Measurements from ENCODE around the gene ZNF578. TPM values are rescaled to one million over a fixed set of nuclear protein-coding genes. Genes with fewer than 3 reads are reported as not detected.
"Not testable (repeated sequence)": the region's sequence is repeated elsewhere in the genome, so short reads cannot be mapped to it uniquely, and the experiment has no call there.

Gene ZNF578
- total RNA-seq, 1 experiment from 2014 or later, result not detected

- in situ Hi-C loops (cut with HindIII; ENCODE audit: low pct_unique_long_range_greater_than_20kb, low sequenced_read_pairs), result no loop called here
- no peak for DNase-seq (ENCODE audit: low read depth)
Observed at GRCh38 chr19:52498571-52498970, 45.2 kb downstream of the ZNF578 start.

- DNase-seq (ENCODE audit: low read depth); in situ Hi-C loops (cut with HindIII; ENCODE audit: low pct_unique_long_range_greater_than_20kb, low sequenced_read_pairs): not testable (repeated sequence)
Observed at GRCh38 chr19:52500474-52500873, 47.1 kb downstream of the ZNF578 start.

- in situ Hi-C loops (cut with HindIII; ENCODE audit: low pct_unique_long_range_greater_than_20kb, low sequenced_read_pairs), result not testable (repeated sequence)
Observed at GRCh38 chr19:52500991-52501390, 47.6 kb downstream of the ZNF578 start.

GRCh38 chr19:52507266-52507665 lies 53.9 kb downstream of the ZNF578 start:
- in situ Hi-C loops (cut with HindIII; ENCODE audit: low pct_unique_long_range_greater_than_20kb, low sequenced_read_pairs), result no loop called here

More at GRCh38 chr19:52500991-52501390, 47.6 kb downstream of the ZNF578 start:
- not testable (repeated sequence) for DNase-seq (ENCODE audit: low read depth)

GRCh38 chr19:52516191-52516590 lies 62.8 kb downstream of the ZNF578 start:
- in situ Hi-C loops (cut with HindIII; ENCODE audit: low pct_unique_long_range_greater_than_20kb, low sequenced_read_pairs), result no loop called here
- DNase-seq (ENCODE audit: low read depth), result no peak

More at GRCh38 chr19:52507266-52507665, 53.9 kb downstream of the ZNF578 start:
- DNase-seq (ENCODE audit: low read depth), result no peak

- no peak for DNase-seq (ENCODE audit: low read depth)
- in situ Hi-C loops (cut with HindIII; ENCODE audit: low pct_unique_long_range_greater_than_20kb, low sequenced_read_pairs), result no loop called here
Observed at GRCh38 chr19:52518646-52519045, 65.3 kb downstream of the ZNF578 start.

GRCh38 chr19:52519175-52519574 lies 65.8 kb downstream of the ZNF578 start:
- in situ Hi-C loops (cut with HindIII; ENCODE audit: low pct_unique_long_range_greater_than_20kb, low sequenced_read_pairs); DNase-seq (ENCODE audit: low read depth): not testable (repeated sequence)

- DNase-seq (ENCODE audit: low read depth), result no peak
- in situ Hi-C loops (cut with HindIII; ENCODE audit: low pct_unique_long_range_greater_than_20kb, low sequenced_read_pairs), result no loop called here
Observed at GRCh38 chr19:52520013-52520412, 66.7 kb downstream of the ZNF578 start.

GRCh38 chr19:52522551-52522950 lies 69.2 kb downstream of the ZNF578 start:
- DNase-seq (ENCODE audit: low read depth), result no peak
- in situ Hi-C loops (cut with HindIII; ENCODE audit: low pct_unique_long_range_greater_than_20kb, low sequenced_read_pairs), result no loop called here

- in situ Hi-C loops (cut with HindIII; ENCODE audit: low pct_unique_long_range_greater_than_20kb, low sequenced_read_pairs), result no loop called here
- no peak for DNase-seq (ENCODE audit: low read depth)
Observed at GRCh38 chr19:52524086-52524485, 70.7 kb downstream of the ZNF578 start.

GRCh38 chr19:52527134-52527955 lies 74.0 kb downstream of the ZNF578 start, which contains the start of gene ZNF808:
TSS of gene ZNF808 (plus strand) at chr19:52527668. CDS start at chr19:52543285, 15,617 bp downstream.
- peak; percentile 93 for DNase-seq (ENCODE audit: low read depth)
- in situ Hi-C loops (cut with HindIII; ENCODE audit: low pct_unique_long_range_greater_than_20kb, low sequenced_read_pairs), result no loop called here

GRCh38 chr19:52527956-52528351 lies 74.6 kb downstream of the ZNF578 start:
- in situ Hi-C loops (cut with HindIII; ENCODE audit: low pct_unique_long_range_greater_than_20kb, low sequenced_read_pairs), result no loop called here
- no peak for DNase-seq (ENCODE audit: low read depth)

GRCh38 chr19:52532480-52532879 lies 79.1 kb downstream of the ZNF578 start:
- in situ Hi-C loops (cut with HindIII; ENCODE audit: low pct_unique_long_range_greater_than_20kb, low sequenced_read_pairs), result no loop called here
- DNase-seq (ENCODE audit: low read depth), result no peak

GRCh38 chr19:52533901-52534300 lies 80.5 kb downstream of the ZNF578 start:
- no peak for DNase-seq (ENCODE audit: low read depth)
- in situ Hi-C loops (cut with HindIII; ENCODE audit: low pct_unique_long_range_greater_than_20kb, low sequenced_read_pairs), result no loop called here

GRCh38 chr19:52535385-52535770 lies 82.0 kb downstream of the ZNF578 start:
- in situ Hi-C loops (cut with HindIII; ENCODE audit: low pct_unique_long_range_greater_than_20kb, low sequenced_read_pairs); DNase-seq (ENCODE audit: low read depth): not testable (repeated sequence)

GRCh38 chr19:52535771-52536447 lies 82.6 kb downstream of the ZNF578 start:
- in situ Hi-C loops (cut with HindIII; ENCODE audit: low pct_unique_long_range_greater_than_20kb, low sequenced_read_pairs), result no loop called here
- no peak for DNase-seq (ENCODE audit: low read depth)

GRCh38 chr19:52536448-52536800 lies 83.1 kb downstream of the ZNF578 start:
- in situ Hi-C loops (cut with HindIII; ENCODE audit: low pct_unique_long_range_greater_than_20kb, low sequenced_read_pairs), result no loop called here

GRCh38 chr19:52538815-52539214 lies 85.5 kb downstream of the ZNF578 start:
- in situ Hi-C loops (cut with HindIII; ENCODE audit: low pct_unique_long_range_greater_than_20kb, low sequenced_read_pairs); DNase-seq (ENCODE audit: low read depth): not testable (repeated sequence)

More at GRCh38 chr19:52536448-52536800, 83.1 kb downstream of the ZNF578 start:
- DNase-seq (ENCODE audit: low read depth), result no peak

- DNase-seq (ENCODE audit: low read depth), result peak; percentile 34
- in situ Hi-C loops (cut with HindIII; ENCODE audit: low pct_unique_long_range_greater_than_20kb, low sequenced_read_pairs), result not testable (repeated sequence)
Observed at GRCh38 chr19:52541176-52541575, 87.8 kb downstream of the ZNF578 start.
